ENCODE measurements around the gene CDC45. TPM values are rescaled to one million over a fixed set of nuclear protein-coding genes. Genes with fewer than 3 reads are reported as not detected.

CDC45 gene
- total and polyA plus RNA-seq, 2 of the 13 experiments (the other 11 are each of a cell fraction or from before 2014, with no cell fraction given) = 14.4 to 36.3 TPM

DNA sequence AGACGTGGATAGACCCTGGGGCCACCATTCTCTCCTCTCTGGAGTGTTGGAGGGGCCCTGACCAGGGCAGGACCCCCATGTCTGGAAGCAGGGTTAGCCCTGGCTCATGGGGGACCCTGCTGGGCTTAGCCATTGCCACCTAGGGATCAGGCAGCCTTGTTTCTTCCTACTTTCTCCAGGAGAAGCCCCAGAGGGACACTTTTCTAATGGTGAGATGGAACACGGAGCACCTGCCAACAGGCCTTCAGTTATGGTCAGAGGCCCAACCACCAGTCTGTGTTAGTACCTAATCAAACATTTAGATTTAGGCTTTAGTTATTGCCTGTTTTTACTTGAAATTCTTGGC lies 30.3 kb upstream of the CDC45 start:
- Histone ChIP-seq H3K79me2 (ENCODE audit: insufficient read depth, low read length) (peaks cover 30% of the 10 kb centered on the region), H2AFZ (ENCODE audit: low read length) (no peak overlapping the region), H3K4me1 (ENCODE audit: insufficient read depth, low read length) (peaks cover 40% of the 10 kb centered on the region), H3K4me2 (ENCODE audit: low read depth, low read length) (no peak overlapping the region), H3K9me3 (ENCODE audit: low read length) (no peaks in the 10 kb centered on the region), H4K20me1 (ENCODE audit: insufficient read depth, low read length) (no peaks in the 10 kb centered on the region), H3K9ac (ENCODE audit: insufficient read depth, low read depth, low read length) (no peak overlapping the region), H3K27ac (ENCODE audit: extremely low read length, insufficient read depth, low read length) (no peak overlapping the region), H3K36me3 (replicated peaks in 1 of 2; ENCODE audit: control insufficient read depth in 1 of 2, insufficient read depth in 2 of 2, low read length in 2 of 2) (peaks cover 7 to 43% of the 10 kb centered on the region in 2 experiments; a peak in 4 of 5 replicates), H3K4me3 (replicated peaks in 1 of 3; ENCODE audit: insufficient read depth in 1 of 3, low read depth in 2 of 3, low read length in 3 of 3) (no peak overlapping the region), H3K27me3 (ENCODE audit: control insufficient read depth in 1 of 2, insufficient read depth in 2 of 2, low read length in 2 of 2) (no peaks in the 10 kb centered on the region; a peak in 1 of 5 replicates)
- TF ChIP-seq ZNF557 (CRISPR knock-in tag; IDR thresholded peaks at IDR 0.05) (no peak), ZNF616 (CRISPR knock-in tag; IDR thresholded peaks at IDR 0.05; ENCODE audit: low read depth) (no peak)
- POLR2A ChIA-PET = no interaction called here
- 88% methylated on average over 1 of the region's 2 CpGs for WGBS (ENCODE audit: low lambda C conversion rate)
- BruUV-seq (replicated peaks) = no TSS peak
- intact Hi-C loops (cut with micrococcal nuclease; ENCODE audit: unreplicated experiment) (no loop called here), in situ Hi-C loops (cut with HindIII; ENCODE audit: extremely low pct_ligation_motif_present, low pct_unique_long_range_greater_than_20kb) (no loop called here)
- DNase-seq (ENCODE audit: low spot score) = no peak
- FAIRE-seq = no peak
- no peak for ATAC-seq
- CTCF ChIA-PET (ENCODE audit: low intra/inter-chr PET ratio, low total read pairs) = no interaction called here

DNA sequence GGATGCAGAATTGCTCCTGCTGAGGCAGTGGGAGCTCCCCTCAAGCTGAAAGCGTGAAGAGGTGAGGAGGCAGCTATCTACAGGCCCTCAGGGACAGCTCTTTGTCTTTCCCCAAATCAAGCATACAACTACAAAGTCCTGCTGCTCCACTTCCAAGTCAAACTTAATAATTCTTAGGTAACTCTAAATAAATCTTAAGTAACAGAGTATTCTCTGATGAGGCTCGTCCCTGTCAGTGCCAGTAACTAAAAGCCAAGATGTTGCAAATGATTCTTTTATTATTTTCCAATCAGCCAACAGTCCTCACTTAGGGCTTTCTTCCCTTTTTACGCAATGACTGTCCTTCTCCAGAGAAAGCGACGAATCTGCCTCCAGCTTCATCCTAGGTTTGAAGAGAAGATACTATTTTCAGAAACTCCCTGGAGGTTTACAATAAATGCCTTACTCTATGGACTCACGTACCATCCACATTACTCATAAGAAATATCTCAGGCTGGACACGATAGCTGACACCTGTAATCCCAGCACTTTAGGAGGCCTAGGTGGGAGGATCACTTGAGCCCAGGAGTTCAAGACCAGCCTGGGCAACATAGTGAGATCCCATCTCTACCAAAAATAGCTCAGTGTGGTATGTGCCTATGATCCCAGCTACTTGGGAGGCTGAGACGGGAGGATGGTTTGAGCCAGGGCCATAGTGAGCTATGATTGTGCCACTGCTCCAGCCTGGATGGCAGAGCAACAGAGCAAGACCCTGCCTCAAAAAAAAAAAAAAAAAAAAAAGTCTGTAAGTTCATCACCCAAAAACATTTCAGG lies 29.2 kb upstream of the CDC45 start:
- Histone ChIP-seq H3K79me2 (ENCODE audit: insufficient read depth, low read length) (peaks cover 20% of the 10 kb centered on the region), H3K9me3 (ENCODE audit: low read length) (no peaks in the 10 kb centered on the region), H3K4me2 (ENCODE audit: low read depth, low read length) (no peak overlapping the region), H3K27ac (ENCODE audit: extremely low read length, insufficient read depth, low read length) (no peak overlapping the region), H3K4me1 (ENCODE audit: insufficient read depth, low read length) (peaks cover 30% of the 10 kb centered on the region), H3K9ac (ENCODE audit: insufficient read depth, low read depth, low read length) (no peak overlapping the region), H3K36me3 (replicated peaks in 1 of 2; ENCODE audit: control insufficient read depth in 1 of 2, insufficient read depth in 2 of 2, low read length in 2 of 2) (peaks cover 10 to 51% of the 10 kb centered on the region in 2 experiments; a peak in 4 of 5 replicates), H4K20me1 (ENCODE audit: insufficient read depth, low read length) (no peaks in the 10 kb centered on the region), H2AFZ (ENCODE audit: low read length) (no peak overlapping the region), H3K27me3 (ENCODE audit: control insufficient read depth in 1 of 2, insufficient read depth in 2 of 2, low read length in 2 of 2) (no peaks in the 10 kb centered on the region; a peak in 1 of 5 replicates), H3K4me3 (replicated peaks in 1 of 3; ENCODE audit: insufficient read depth in 1 of 3, low read depth in 2 of 3, low read length in 3 of 3) (no peak overlapping the region)
- 95% methylated on average over 8 of the region's 8 CpGs for WGBS (ENCODE audit: low lambda C conversion rate)
- no peak for ATAC-seq
- CTCF ChIA-PET (ENCODE audit: low intra/inter-chr PET ratio, low total read pairs) = no interaction called here
- in situ Hi-C loops (cut with HindIII; ENCODE audit: extremely low pct_ligation_motif_present, low pct_unique_long_range_greater_than_20kb) = no loop called here
- POLR2A ChIA-PET = interaction anchor here (0.8 kb wide), 1 partner anchor 14 kb away, joined by 3 read pairs; no protein-coding TSS in a partner anchor
- intact Hi-C loops (cut with micrococcal nuclease; ENCODE audit: unreplicated experiment) = no loop called here
- TF ChIP-seq BRD4 (CRISPR knock-in tag; IDR thresholded peaks at IDR 0.05) (no peak), ZNF121 (CRISPR knock-in tag; IDR thresholded peaks at IDR 0.05) (peak; percentile 29; the same call in 1 of the 2 replicates)
- TF ChIP-seq, protein P1, sequence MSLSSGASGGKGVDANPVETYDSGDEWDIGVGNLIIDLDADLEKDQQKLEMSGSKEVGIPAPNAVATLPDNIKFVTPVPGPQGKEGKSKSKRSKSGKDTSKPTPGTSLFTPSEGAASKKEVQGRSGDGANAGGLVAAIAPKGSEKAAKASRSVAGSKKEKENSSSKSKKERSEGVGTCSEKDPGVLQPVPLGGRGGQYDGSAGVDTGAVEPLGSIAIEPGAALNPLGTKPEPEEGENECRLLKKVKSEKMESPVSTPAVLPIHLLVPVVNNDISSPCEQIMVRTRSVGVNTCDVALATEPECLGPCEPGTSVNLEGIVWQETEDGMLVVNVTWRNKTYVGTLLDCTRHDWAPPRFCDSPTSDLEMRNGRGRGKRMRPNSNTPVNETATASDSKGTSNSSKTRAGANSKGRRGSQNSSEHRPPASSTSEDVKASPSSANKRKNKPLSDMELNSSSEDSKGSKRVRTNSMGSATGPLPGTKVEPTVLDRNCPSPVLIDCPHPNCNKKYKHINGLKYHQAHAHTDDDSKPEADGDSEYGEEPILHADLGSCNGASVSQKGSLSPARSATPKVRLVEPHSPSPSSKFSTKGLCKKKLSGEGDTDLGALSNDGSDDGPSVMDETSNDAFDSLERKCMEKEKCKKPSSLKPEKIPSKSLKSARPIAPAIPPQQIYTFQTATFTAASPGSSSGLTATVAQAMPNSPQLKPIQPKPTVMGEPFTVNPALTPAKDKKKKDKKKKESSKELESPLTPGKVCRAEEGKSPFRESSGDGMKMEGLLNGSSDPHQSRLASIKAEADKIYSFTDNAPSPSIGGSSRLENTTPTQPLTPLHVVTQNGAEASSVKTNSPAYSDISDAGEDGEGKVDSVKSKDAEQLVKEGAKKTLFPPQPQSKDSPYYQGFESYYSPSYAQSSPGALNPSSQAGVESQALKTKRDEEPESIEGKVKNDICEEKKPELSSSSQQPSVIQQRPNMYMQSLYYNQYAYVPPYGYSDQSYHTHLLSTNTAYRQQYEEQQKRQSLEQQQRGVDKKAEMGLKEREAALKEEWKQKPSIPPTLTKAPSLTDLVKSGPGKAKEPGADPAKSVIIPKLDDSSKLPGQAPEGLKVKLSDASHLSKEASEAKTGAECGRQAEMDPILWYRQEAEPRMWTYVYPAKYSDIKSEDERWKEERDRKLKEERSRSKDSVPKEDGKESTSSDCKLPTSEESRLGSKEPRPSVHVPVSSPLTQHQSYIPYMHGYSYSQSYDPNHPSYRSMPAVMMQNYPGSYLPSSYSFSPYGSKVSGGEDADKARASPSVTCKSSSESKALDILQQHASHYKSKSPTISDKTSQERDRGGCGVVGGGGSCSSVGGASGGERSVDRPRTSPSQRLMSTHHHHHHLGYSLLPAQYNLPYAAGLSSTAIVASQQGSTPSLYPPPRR (CRISPR knock-in tag; IDR thresholded peaks at IDR 0.05; ENCODE audit: borderline replicate concordance) = no peak
- BruUV-seq (replicated peaks) = no TSS peak
- FAIRE-seq = no peak
- no peak for DNase-seq (ENCODE audit: low spot score)

All from HepG2 (cell line).